ENCODE results near the gene IFNAR1.

Gene IFNAR1

GRCh38 chr21:33402001-33402979, 77.5 kb downstream of the IFNAR1 start:
- peak; percentile 23 for DNase-seq (ENCODE audit: low read depth, low spot score)

- no peak for DNase-seq (ENCODE audit: low read depth, low spot score)
Observed at GRCh38 chr21:33403128-33403785, 78.5 kb downstream of the IFNAR1 start, which contains the start of gene IFNGR2. Gene IFNGR2 (plus strand): TSS chr21:33403413. CDS start chr21:33403544, 131 bp downstream.

DNA sequence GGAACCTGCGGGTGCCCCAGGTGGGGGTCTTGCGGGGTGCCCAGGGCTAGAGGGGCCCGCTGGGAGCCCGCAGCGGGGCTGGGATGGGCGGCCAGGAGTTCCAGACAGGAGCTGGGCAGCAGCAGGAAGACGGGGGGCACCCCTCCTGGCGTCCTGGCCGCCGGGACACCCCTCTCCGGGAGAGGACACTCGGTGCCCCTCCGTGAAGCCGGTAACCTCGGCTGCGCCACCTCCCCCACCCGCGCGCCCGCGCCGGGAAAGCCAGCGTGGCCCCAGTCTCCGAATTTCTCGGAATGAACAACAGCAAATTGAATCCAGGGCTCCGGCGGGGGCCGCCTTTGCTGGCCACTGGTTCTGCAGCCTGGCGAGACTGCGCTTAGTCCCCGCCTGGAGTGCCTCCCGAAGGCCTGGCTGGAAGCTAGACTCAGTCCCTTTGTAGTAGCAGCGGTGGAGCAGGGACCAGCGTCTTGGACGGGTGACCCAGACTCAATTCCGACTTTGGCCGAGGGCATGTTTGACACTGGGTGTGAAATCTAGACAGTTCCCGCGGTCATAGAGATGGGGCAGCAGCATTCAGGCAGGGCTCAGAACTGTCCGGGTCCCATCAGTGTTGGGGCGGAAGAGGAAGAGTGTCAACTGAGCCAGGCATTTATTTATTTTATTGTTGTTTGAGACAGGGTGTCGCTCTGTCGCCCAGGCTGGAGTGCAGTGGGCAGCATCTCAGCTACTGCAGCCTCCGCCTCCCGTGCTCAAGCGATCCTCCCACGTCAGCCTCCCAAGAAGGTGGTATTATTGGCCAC, 79.2 kb downstream of the IFNAR1 start:
- DNase-seq (ENCODE audit: low read depth, low spot score), result no peak

- no peak for DNase-seq (ENCODE audit: low read depth, low spot score)
Observed at GRCh38 chr21:33406493-33406892, 81.7 kb downstream of the IFNAR1 start.

Measured in iPS DF 19.7 (cell line).